NCI-H1417 treated with DMSO at 0.1 percent for 48 hours (cell line): ENCODE data around the gene SNX25.
A peak's percentile ranks its signal among the peaks of the same experiment; 100 is the strongest.
"Not testable (repeated sequence)": the region's sequence is repeated elsewhere in the genome, so short reads cannot be mapped to it uniquely, and the experiment has no call there.

Source experiments
- DNase-seq: peaks from one replicate; lab custom pipeline; 2025; lab: John Stamatoyannopoulos, UW

The SNX25 gene

DNA sequence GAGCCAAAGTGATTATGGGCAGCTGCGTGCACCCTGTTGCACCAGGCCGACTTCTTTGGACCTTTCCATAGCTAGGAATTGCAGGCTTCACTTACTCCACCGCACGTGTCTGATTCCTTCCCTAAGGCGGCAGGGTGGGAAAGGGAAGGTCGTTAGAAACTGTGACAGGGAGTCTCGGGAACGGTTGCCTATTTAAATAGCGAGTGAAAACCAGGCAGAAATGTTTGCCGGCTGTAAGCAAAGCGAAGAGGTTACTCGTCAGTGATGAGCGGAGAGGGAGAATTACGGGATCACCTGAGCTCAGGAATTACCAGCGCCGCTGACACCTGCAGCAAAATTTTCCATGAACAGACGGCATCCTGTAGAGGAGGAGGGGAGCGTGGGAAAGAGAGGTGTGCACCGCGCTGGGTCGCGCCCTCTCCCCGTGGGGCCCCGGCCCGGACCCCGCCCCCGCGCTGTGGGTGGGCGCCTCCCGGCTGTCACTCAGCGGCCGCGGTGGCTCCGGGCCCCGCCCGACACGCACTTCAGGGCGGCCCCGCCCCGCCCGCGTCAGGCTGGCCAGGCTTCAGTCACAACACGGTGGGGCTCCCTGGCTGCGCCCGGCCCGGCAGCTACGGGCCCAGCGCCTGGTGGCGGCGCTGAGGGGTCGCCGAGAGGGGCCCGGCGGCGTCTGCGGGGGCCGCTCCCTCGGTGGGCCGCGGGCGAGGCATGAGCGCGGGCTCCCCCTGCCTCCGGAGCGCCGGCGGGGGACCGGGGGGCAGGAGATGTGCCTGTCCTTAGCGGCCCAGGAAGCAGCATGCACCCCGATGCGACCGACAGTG, at the start of gene SNX25:
Gene SNX25 (plus strand): TSS at position 568 of the 821 bp plus-strand sequence. CDS start 229 bp downstream, at position 797.
- peak; percentile 63 for DNase-seq

DNA sequence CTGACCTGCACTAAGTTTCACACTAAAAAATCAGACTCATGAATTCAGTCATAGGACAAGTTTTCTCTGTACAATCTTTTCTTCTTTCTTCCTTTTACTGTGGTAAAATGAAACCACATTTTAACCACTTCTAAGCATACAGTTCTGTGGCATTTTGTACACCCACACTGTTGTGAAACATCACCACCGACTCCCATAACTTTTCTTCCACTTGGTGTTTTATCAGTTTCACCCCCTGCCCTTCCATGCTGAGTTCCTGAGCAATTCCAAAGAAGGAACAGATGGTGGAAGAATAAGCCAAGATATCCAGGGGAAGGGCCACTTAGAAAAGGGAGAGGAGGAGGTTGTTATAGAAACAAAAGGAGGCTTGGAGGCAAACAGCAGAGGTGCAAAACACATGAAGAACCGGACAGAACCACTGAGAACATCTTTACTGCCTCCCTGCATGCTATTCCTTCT, 43.8 kb upstream of the SNX25 start:
- DNase-seq, result no peak

DNA sequence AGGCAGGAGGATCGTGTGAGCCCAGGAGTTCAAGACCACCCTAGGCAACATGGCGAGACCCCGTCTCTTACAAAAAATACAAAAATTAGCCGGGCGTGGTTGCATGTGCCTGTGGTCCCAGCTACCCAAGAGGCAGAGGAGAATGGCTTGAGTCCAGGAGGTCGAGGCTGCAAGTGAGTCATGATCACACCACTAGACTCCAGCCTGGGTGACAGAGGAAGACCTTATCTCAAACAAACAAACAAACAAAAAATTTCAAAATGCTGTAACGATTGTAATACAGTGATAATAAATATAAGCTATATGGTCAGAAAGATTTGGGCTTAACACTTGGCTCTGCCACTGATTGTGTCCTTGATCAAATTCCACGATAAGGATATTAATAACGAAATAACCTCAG, 42.2 kb upstream of the SNX25 start:
- DNase-seq, result no peak

DNA sequence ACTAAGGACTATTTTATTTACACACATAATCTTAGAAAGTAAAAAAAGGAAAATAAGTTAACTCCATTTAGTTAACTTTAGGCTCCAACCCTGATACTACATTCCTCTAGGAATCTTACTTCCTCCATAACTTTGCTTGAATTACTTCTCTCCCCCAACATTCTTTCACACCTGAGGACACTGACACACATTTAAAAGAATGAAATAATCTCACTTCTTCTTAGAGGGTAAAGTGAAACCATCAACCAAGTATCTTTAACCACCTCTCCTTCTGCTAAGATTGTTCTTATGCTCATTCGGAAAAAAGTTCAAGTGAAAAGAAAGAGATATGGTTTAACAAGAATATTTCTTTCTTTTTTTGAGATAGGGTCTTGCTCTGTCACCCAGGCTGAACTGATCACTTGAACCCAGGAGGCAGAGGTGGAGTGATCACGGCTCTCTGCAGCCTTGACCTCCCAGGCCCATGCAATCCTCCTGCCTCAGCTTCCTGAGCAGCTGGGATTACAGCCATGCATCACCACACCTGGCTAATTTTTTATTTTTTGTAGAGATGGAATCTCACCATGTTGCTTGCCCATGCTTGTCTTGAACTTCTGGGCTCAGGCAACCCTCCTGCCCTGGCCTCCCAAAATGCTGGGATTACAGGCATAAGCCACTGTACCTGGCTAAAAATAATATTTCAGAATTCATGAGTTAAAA, 37.9 kb upstream of the SNX25 start:
- DNase-seq, result no peak

DNA sequence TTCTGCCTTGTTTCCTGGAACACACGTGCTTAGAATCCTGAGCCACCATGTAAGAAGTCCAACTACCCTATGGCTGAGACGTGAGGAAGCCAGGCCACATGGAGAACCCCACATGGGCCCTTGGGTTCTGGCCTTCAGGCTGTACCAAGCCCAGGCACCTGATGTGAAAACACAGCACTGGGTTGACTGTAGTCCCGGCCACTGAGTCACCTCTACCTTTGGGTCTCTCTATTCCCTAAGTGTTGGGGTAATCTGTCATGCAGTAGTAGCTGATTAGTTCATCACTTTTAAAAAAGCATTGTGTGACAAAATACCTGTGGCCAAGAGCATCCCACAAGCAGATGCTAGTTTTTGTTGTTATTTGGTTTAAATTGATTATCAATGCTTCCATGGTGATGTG, 29.9 kb upstream of the SNX25 start:
- no peak for DNase-seq

DNA sequence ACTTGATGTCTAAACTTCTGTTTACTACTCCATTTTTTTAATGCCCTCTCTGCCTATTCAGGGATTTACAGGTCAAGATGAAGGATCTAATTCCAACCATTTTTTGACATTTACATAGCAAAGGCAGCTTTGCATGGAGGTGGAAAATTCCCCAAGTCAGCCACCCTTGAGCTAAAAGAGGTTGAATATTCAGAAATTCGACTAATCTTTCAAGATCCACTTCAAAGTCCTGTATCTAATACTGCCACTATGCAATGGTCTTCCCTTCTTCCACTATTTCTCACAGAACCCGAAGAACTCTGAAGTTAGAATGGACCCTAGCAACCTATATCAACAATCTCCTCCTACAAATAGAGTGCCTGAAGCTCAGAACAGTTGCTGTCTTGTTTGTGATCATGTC, 27.2 kb upstream of the SNX25 start:
- DNase-seq, result no peak

DNA sequence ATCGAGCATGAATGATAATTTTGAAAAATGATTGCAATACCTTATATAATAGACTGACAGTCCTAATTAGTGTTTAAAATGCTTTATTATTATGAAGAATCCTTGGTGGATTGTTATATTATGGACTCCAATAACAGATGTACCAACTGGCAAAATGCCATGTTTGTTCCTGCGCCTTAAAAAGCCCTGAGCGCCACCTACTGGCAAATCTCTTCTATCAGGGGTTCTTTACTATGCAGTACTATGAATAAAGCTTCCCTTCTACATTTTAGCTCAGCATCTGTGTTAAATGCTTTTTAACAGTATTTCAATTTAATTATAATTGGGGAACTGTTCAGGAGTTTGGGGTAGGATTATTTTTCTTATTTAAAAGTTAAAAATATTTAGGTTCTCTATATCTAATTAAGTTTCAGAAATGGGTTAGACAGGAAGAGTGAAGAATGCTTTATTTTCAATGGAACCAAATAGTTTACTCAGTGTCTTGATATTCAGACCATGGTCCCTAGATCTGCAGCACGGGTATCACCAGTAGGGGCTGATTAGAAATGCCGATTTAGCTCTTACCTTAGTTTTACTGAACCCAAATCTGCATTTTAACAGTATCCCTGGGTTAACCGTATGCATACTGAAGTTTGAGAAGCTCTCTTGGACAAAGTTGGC, 25.6 kb upstream of the SNX25 start:
- peak; percentile 15 for DNase-seq

DNA sequence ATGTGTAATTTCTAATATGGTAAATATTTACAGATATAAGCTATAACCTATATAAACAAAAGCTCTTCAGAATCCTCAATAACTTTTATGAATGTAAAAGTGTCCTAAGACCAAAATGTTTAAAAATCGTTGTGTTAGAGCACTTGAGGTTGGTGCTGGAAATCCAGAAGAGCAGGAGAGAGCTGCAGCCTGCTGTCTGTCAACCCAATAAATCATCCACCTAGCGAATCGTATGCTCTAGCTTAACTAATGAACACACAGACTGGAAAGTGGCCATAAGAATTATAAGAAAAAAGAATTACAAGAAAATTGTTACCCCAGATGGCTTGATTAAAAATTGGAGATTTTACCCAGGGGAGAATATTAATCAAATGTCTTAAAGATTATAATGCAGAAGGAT, 22.6 kb upstream of the SNX25 start:
- no peak for DNase-seq

DNA sequence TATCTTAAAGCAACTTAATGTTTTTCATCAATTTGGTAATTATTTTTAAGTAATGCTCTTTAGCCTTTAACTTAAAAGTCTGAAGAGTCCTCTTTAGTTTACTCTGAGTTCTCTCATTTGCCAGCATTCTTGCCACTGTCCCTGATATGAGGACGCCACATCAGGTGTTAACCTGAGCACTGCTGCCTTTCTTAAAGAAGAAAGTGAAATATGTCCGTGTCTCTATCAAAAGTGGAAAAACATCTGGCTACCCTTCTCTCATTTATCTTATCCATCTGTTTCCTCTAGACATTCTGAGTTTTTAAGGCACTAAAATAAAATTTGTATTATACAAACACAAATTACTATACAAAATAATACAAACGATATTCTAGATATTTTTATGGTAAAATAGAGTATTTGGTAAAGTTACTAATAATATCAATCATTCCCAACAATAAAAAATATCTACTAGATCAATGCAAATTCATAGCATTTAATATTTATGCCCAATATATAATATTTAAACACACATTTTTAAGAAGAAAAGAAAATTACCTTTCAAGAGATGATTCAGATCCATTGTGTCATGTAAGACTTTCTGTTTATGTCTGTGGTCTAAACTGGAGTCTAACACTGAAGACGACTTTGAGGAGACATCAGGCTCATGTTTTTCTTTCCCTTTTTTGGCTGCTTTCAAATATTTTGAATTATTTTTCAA, 19.6 kb upstream of the SNX25 start:
- DNase-seq, result no peak

DNA sequence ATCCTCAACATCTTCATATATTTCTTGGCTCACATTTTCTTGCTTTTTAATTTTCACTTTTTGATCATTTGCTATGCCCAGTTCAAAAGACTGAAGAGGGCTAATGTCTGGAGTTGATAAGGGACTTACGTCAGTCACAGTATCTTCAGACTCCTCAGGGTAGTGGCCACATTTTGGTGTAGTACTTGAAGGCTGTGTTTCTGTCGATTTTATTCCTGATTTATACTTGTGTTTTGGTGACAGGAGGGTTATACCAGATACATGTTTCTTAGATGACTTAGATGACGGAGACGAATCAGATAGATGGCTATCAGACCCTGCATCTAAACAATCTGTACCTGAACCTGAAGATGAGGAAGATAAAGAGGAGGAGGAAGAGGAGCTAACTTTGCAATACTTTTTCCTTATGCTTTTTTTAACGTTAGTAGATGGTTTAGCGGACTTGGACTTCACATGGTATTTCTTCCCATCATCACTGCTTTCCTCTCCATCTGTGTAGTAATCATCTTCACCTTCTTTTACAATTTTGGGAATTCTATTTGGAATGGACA, 19.0 kb upstream of the SNX25 start:
- DNase-seq, result no peak

DNA sequence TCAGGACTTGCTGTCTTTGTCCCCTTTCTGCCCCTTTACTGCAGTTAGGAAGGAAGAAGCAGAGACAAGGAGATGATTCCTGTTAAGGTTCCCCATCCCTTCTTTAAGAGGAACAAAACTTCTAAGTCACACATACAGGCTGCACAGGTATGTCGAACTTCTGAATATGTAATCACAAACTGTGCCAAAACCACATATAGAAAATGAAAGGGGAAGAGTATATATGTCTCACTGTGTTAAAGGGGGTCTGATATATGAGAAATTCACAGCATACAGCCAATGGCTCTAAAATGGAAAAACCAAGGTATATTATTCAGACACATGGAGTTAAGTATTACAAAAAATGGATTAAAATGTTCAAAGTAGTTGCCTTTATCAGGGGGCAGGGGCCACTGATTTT, 17.3 kb upstream of the SNX25 start:
- DNase-seq, result no peak

DNA sequence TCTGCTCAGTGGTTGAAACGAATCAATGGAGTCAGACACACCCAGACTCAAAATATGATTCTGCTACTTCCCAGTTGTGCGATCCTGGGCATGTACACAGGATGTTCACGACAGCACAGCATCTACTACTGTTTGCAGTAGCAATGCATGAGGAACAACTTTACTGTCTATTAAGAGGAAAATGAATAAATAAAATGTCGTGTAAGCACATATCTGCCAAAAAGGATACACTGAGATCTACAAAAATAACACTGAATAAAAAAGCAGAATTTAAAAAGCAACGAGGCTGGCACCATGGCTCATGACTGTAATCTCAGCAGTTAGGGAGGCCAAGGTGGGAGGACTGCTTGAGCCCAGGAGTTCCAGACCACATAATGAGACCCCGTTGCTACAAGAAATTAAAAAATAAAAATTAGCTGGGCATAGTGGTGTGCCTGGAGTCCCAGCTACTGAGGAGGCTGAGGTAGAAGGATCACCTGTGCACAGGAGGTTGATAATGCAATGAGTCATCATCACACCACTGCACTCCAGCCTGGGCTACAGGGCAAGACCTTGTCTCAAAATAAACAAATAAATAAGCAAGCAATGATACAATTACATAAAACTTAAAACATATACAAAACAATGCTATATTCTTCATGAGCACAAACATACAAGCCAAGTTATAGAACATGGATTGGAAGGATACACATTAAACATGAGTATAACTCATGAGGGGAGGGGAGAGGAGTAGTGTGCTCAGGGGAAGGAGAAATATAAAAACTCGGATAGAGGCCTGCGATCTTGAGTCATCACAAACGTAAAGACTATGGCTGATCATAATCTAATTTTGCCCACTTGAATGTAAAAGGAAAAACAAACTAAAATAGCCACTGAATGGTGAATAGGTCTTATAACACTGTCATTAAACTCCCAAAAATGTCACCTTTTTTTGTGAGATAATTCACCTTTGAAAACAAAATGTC, 14.2 kb upstream of the SNX25 start:
- DNase-seq, result no peak

DNA sequence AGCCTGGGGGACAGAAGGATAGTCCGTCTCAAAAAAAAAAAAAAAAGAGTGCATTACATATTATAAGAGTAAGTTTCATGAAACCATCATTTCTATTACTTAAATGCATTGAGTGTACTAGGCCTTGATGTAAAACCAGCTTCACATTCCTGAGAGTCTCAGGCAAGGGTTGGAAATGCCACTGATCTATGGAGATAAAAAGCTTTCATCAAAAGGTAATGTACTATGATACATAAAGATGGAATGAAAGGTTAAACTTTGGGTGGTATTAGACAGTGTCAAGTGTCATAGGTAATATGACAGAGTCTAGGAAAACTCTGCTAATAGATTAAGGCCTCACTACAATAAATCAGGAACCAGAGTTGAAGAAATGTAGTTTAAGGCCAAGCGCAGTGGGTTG, 13.0 kb upstream of the SNX25 start:
- DNase-seq, result no peak

DNA sequence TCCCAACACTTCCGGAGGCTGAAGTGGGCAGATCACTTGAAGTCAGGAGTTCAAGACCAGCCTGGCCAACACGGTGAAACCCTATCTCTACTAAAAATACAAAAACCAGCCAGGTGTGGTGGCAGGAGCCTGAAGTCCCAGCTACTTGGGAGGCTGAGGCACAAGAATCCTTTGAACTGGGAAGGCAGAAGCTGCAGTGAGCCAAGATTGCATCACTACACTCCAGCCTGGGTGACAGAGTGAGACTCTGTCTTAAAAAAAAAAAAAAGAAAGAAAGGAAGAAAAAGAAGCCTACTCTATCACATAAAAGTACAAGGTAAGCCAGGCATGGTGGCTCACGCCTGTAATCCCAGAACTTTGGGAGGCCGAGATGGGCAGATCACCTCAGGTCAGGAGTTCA, 11.2 kb upstream of the SNX25 start:
- DNase-seq, result not testable (repeated sequence)

DNA sequence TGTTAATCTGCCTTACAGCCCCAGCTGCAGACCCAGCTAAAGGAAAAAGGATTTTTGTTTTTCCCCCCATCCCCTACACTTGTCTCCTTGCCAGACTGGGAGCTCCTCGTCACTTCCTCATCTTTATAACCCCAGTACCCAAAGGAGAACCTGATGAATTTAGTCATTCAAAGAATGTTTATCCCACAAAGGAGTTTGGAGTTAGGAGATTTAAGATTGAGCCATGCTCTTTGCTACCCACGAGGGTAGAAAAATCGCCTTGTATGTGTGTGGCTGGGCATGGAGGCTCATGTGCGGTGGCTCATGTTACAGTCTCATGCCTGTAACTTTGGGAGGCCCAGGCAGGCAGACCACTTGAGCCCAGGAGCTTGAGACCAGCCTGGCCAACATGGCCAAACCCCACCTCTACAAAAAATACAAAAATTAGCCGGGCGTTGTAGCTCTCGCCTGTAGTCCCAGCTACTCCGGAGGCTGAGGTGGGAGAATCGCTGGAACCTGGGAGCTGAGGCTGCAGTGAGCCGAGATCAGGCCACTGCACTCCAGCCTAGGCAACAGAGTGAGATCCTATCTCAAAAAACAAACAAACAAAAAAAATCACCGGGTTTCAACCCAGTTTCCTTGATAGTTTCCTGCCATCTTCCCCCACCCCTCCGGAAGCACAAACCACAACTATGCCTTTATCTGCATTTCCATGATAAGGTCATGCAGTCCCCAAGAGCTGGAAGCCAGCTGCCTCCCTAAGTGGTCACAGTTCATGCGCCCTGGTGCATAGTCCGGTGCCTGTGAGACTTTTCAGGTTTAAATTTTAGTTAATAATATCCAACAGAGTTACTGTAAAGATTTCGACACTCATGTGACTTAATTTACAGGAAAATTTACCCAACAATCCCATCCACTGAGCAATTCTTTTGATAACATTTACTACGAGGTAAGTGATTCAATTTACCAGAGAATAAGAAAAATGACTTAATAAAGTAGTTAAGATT, 7.1 kb upstream of the SNX25 start:
- DNase-seq, result no peak

DNA sequence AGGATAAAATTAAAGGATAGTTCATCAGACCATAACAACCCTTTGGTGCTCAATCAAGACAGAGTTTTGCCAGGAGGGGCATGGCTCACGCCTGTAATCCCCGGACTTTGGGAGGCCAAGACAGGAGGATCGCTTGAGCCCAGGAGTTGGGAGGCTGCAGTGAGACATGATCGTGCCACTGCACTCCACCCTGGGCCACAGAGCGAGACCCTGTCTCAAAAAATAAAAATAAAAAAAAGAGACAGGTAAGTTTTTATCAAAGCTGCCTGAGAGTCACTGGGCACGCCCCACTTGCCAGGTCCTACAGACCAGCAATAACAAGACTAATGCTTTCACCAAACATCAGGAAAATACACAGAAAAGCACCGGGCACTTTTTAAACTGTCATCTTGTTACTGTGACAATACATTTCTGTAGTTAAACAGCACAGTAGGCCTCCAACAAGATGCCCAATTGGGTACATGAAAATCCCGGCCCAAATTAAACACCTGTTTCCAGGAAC, 6.4 kb upstream of the SNX25 start:
- no peak for DNase-seq

DNA sequence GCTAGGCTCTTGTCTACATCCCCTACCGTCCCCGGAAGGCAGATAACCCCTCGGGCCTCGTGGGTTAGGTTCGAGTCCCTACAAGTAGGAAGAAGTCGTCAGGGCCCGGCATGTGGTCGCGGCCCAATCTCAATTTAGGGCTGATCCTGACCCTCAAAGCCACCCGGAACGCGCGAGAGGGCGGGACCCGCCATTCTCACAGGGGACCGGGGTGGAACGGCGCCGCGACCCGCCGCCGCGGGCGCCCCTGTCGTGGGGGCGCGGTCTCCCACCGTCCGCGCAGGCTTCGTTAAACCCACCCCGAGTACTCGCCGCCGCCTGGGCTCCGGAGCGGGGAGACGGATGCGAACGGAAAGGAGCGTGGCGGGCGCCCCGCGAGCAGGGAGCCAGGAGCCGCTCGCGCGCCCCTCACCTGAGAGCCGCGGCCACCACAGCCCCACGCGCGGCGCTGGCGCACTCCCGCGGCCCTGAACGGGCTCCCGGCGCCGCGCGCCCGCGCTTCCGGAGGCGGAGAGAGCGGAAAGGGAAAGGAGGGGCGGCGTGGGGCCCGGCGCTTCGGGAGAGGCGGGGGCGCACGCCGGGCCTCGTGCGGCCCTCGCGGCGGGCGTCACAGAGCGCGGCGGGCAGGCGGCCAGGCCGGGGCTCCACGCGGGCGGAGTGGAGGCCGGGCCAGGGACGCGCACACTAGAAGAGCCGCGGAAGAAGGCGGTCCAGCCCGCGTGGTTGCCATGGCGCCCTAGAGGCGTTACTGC, 5.7 kb upstream of the SNX25 start, which contains the start of gene CFAP97:
Gene CFAP97 (minus strand): TSS at position 515 of the 752 bp plus-strand sequence. CDS start 12,804 bp downstream, outside the sequence.
- DNase-seq, result peak; percentile 57

DNA sequence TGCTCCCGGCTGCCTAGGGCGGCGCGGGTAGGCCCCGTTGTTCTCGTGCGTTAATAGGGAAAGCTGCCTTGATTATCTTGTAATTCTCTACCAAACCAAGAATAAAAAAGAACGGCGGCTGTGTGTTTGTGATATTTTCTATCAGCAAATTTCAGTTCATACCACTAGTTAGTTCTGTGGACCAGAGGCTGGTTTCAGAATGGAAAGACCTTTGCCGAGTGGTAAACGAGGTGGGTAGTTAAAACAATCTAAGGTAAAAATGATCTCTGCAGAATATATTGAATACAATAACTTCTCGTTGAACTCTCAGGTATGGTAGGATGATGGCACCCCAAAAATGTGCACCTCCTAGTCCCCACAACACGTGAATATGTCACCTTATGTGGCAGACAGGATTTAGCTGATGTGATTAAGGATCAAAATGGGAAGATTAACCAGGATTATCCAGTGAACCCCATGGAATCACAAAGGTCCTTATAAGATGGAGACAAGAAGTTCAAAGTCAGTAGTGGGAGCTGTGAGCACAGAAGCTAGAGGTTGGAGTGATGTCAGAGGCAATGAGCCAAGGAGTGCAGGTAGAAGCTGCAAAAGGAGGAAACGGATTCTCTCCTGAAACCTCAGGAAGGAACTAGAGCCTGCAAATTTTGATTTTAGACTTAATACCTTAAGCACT, 5.0 kb upstream of the SNX25 start:
- no peak for DNase-seq
